HG02870 (cell line): ENCODE data around the gene POLR2J3.
"Not testable (repeated sequence)": the region's sequence is repeated elsewhere in the genome, so short reads cannot be mapped to it uniquely, and the experiment has no call there.

ENCODE experiments used
- ATAC-seq: cut with Tn5 transposase; IDR thresholded peaks from one replicate; pipeline ENCODE4 v1.9.1; 2021; ENCODE audit warnings: mild to moderate bottlenecking, moderate library complexity; ENCODE audit not compliant: unreplicated experiment

Gene POLR2J3

GRCh38 chr7:102527182-102527581, 45.2 kb downstream of the POLR2J3 start:
- not testable (repeated sequence) for ATAC-seq

- ATAC-seq: not testable (repeated sequence)
Observed at GRCh38 chr7:102524803-102525202, 47.6 kb downstream of the POLR2J3 start.

GRCh38 chr7:102520797-102521196, 51.6 kb downstream of the POLR2J3 start:
- not testable (repeated sequence) for ATAC-seq

GRCh38 chr7:102517550-102518147, 54.7 kb downstream of the POLR2J3 start, which contains the start of gene RASA4B:
Gene RASA4B, minus strand, starts transcription at chr7:102517777. Its CDS starts 67 bp downstream, at chr7:102517710.
- ATAC-seq: peak; percentile 42
